GM12873 (cell line): ENCODE data around the gene RAC3.

Source experiments
- CTCF ChIP-seq: IDR thresholded peaks from 2 replicates; pipeline ENCODE4 v1.5.1; 2012; ENCODE audit warnings: low read depth, mild to moderate bottlenecking, moderate library complexity, low read length, control low read depth; ENCODE audit not compliant: insufficient read depth; ENCODE audit errors: missing control alignments

The RAC3 gene

GRCh38 chr17:81996232-81996756 is 35.2 kb upstream of the RAC3 start:
- TF ChIP-seq CTCF = no peak

- no peak for TF ChIP-seq CTCF
Observed at GRCh38 chr17:81996757-81997441, 34.6 kb upstream of the RAC3 start.

- TF ChIP-seq CTCF = no peak
Observed at GRCh38 chr17:81998212-81998611, 33.3 kb upstream of the RAC3 start.

GRCh38 chr17:81998691-81999438 is 32.6 kb upstream of the RAC3 start:
- TF ChIP-seq CTCF = no peak

- no peak for TF ChIP-seq CTCF
Observed at GRCh38 chr17:81999587-81999975, 31.9 kb upstream of the RAC3 start.

GRCh38 chr17:81999976-82000802 is 31.3 kb upstream of the RAC3 start:
- TF ChIP-seq CTCF = no peak
